SH-SY5Y (cell line): Measurements from ENCODE around the gene ATL1.

Source experiments
- GATA2 ChIP-seq: IDR thresholded peaks from 2 replicates; pipeline ENCODE4 v1.6.1; 2011; ENCODE audit warnings: mild to moderate bottlenecking, low read depth, low read length
- GATA3 ChIP-seq: IDR thresholded peaks from 2 replicates; pipeline ENCODE4 v1.6.1; 2011; ENCODE audit warnings: low read depth, mild to moderate bottlenecking, low read length, moderate library complexity

GRCh38 chr14:50577982-50578381, 18.0 kb downstream of the ATL1 start:
- TF ChIP-seq GATA3 (no peak), GATA2 (no peak)
